GM12892 (cell line): Measurements from ENCODE around the gene CCL15.

Experiments used
- POLR2A ChIP-seq: IDR thresholded peaks from 2 replicates; pipeline ENCODE4 v1.6.1; 2011; ENCODE audit warnings: low read depth, low read length, control low read depth
- TAF1 ChIP-seq: IDR thresholded peaks from 2 replicates; pipeline ENCODE4 v1.6.1; 2011; ENCODE audit warnings: low read depth, mild to moderate bottlenecking, control low read depth, low read length, borderline replicate concordance

DNA sequence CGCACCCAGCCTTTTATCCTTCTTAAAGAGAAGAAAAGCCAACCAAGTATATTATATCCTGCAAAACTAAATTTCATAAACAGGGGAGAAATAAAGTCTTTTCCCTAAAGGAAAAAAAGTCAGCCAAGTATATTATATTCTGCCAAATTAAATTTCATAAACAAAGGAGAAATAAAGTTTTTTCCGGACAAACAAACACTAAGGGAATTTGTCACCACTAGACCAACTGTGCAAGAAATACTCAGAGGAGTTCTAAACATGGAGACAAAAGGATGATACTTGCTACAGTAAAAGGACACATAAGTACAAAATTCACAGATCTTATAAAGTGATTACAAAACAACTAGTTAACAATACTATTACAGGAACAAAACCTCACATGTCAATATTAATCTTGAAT, 48.3 kb upstream of the CCL15 start:
- TF ChIP-seq POLR2A (no peak), TAF1 (no peak)
